Measurements from ENCODE around the gene IL1RAPL2.
"Not testable (repeated sequence)": the region's sequence is repeated elsewhere in the genome, so short reads cannot be mapped to it uniquely, and the experiment has no call there.

IL1RAPL2 gene

DNA sequence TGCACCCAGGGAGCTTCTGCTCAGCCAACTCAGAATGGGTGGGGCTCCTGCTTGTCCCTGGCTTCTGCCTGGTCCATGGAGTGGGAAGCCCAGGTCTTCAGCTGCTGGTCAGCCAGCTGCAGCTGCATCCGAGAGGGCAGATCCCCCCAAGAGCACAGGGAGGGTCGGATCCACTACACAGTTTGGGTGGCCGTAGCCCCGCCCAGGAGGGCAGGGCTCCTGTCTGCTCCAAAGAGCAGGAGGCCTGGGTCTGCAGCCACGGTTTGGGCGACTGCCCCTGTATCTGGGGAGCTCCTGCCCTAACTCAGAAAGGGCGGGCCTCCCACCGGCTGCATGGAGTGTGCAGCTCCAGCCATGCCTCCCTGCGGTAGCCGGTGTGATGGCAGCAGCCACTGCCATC is 485.4 kb downstream of the IL1RAPL2 start:
- Histone ChIP-seq H3K4me1 (ENCODE audit: insufficient read depth, low read length) (peaks cover 3% of the 10 kb centered on the region; the same call in 1 of the 2 replicates), H3K36me3 (ENCODE audit: insufficient read depth, low read length) (no peaks in the 10 kb centered on the region), H3K9ac (ENCODE audit: low read depth, low read length) (no peak overlapping the region), H3K9me3 (ENCODE audit: control insufficient read depth, insufficient read depth, low read length) (no peaks in the 10 kb centered on the region; the same call in 1 of the 2 replicates)

DNA sequence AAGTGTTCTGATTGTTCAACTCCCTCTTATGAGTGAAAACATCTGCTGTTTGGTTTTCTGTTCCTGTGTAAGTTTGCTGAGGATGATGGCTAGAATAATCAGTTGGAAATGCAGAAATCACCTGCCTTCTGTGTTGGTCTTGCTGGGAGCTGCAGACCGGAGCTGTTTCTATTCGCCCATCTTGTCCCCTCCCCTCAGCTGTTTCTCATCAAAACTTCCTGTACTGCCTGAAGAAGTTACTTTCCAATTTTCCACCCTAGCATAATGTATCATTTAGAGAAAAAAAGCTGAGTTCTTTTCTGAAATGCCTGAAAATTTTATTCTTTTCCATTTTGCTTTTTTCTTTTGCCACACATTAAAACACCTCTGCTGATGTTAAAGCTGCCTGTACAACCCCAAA is 486.9 kb downstream of the IL1RAPL2 start:
- Histone ChIP-seq H3K36me3 (ENCODE audit: insufficient read depth, low read length) (no peaks in the 10 kb centered on the region), H3K9me3 (ENCODE audit: control insufficient read depth, insufficient read depth, low read length) (no peaks in the 10 kb centered on the region; the same call in 1 of the 2 replicates), H3K9ac (ENCODE audit: low read depth, low read length) (no peak overlapping the region), H3K4me1 (ENCODE audit: insufficient read depth, low read length) (peaks cover 3% of the 10 kb centered on the region; the same call in 1 of the 2 replicates)

DNA sequence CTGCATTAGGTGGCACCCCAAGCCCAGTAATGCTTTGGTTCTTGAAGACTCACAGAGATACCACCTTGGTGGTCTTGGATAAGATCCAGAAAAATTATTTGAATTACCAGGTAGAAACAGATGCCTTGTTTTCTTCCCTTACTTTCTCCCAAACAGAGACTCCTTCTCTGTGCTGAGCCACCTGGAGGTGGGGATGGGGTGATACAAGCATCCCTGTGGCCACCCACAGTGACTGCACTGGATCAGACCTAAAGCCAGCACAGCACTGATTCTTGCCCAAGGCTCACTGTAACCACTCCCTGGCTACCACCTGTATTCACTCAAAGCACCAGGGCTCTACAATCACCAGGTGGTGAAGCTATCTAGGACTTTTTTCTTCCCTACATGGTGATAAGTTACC is 497.7 kb downstream of the IL1RAPL2 start:
- Histone ChIP-seq H3K36me3 (ENCODE audit: insufficient read depth, low read length) (no peaks in the 10 kb centered on the region), H3K9ac (ENCODE audit: low read depth, low read length) (no peak overlapping the region), H3K9me3 (ENCODE audit: control insufficient read depth, insufficient read depth, low read length) (no peaks in the 10 kb centered on the region), H3K4me1 (ENCODE audit: insufficient read depth, low read length) (no peaks in the 10 kb centered on the region)

DNA sequence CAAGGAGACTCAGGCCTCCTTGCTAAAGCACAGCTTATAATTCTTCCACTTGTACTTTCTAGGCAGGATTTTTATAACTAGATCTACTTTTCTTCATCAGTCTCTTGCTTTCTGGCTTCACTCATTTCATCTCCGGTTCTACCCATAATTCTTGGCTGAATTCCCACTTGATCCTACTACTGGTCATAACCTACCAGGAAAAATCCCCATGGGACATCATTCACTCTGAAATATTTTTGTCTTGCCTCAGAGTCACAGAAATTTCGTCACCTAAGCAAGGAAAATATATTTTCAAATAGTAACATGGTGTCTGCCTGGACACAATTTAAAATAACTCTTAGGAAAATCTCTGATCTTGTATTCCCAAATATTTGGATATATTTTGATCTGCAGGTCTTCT is 532.2 kb downstream of the IL1RAPL2 start:
- Histone ChIP-seq H3K9me3 (ENCODE audit: control insufficient read depth, insufficient read depth, low read length) (no peaks in the 10 kb centered on the region), H3K9ac (ENCODE audit: low read depth, low read length) (no peak overlapping the region), H3K36me3 (ENCODE audit: insufficient read depth, low read length) (no peaks in the 10 kb centered on the region), H3K4me1 (ENCODE audit: insufficient read depth, low read length) (no peaks in the 10 kb centered on the region)

DNA sequence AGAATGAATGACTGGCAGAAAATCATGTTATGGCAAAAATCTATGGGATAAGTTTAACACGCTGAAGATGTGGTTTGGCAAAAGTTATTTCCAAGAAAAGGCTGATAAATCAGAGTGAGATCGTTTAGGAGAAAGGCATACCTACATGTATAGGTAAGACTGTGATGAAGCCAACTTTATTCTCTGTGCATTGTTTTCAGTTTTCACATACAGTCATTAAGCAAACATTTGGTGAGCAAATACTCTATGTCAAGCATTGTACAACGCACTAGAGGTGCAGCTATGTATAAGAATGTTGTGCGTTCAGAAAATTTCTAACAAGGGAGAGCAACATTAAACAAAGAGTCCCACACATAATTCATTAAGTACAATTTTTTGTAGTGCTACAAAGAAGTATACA is 532.8 kb downstream of the IL1RAPL2 start:
- Histone ChIP-seq H3K36me3 (ENCODE audit: insufficient read depth, low read length) (no peaks in the 10 kb centered on the region), H3K9ac (ENCODE audit: low read depth, low read length) (no peak overlapping the region), H3K9me3 (ENCODE audit: control insufficient read depth, insufficient read depth, low read length) (no peaks in the 10 kb centered on the region), H3K4me1 (ENCODE audit: insufficient read depth, low read length) (no peaks in the 10 kb centered on the region)

DNA sequence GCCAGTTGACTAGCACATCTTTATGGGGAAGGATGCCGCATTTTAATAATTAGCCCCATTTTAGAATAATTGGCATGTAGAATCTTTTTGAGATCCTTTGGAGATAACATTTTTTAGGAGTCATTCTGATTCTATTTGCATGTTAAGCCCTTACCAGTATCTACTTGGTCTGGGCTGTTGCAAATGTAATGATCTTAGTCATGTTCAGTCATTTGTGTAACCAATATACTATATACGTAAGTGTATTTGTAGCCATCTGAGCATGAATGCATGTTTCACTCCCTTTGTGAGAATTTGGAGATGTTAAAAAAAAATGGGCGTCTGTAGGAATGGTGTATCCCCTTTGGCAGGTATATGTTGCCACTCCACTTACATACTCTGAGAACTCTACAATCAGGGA is 535.4 kb downstream of the IL1RAPL2 start:
- no peaks in the 10 kb centered on the region for H3K4me1 ChIP-seq (ENCODE audit: insufficient read depth, low read length)
- no peak overlapping the region for H3K9ac ChIP-seq (ENCODE audit: low read depth, low read length)
- no peaks in the 10 kb centered on the region for H3K9me3 ChIP-seq (ENCODE audit: control insufficient read depth, insufficient read depth, low read length)
- H3K36me3 ChIP-seq (ENCODE audit: insufficient read depth, low read length) = no peaks in the 10 kb centered on the region

DNA sequence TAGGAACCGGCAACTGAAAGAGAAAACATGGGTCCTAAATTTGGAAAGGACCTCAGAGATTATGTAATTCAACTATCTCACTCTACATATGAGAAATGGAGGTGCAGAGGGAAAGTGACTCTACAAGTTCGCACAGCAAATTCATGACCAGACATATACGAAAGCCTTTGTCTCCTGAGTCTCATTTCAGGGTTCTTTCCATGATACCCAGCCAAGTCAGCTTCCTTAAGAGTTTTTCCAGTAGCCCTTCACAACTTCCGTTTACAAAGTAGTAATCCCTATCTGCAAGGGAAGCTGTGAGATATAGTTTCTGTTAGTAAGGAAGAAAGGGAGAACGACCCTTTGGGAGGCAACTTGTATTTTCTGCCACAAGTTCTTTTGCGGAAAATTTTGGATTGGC is 543.9 kb downstream of the IL1RAPL2 start:
- no peak overlapping the region for H3K9ac ChIP-seq (ENCODE audit: low read depth, low read length)
- H3K36me3 ChIP-seq (ENCODE audit: insufficient read depth, low read length) = no peaks in the 10 kb centered on the region
- no peaks in the 10 kb centered on the region for H3K9me3 ChIP-seq (ENCODE audit: control insufficient read depth, insufficient read depth, low read length)
- H3K4me1 ChIP-seq (ENCODE audit: insufficient read depth, low read length) = no peaks in the 10 kb centered on the region

DNA sequence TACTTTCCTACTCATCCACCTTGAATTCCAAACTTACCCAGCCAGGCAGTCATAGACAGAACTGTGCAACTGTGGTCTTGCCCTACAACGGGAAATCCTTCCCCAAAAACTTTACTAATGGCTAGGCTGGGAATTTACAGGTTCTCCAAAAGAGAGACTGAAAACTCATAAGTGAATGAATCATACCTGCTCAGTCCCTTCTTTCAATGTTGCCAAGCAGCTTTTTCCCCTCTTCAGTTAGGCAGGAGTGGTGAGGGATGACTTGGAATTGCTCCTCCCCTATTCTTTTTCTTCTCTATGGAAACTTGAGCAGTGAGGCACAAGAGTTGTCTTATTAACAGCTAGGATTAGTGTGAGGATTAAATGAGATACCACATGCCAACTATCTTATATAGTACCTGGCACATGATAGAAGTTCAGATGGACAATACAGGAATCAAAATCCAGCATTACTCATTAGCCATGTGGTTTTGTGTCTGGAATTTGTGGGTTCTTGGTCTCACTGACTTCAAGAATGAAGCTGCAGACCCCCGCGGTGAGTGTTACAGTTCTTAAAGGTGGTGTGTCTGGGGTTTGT is 548.6 kb downstream of the IL1RAPL2 start:
- no peaks in the 10 kb centered on the region for H3K36me3 ChIP-seq (ENCODE audit: insufficient read depth, low read length)
- no peaks in the 10 kb centered on the region for H3K4me1 ChIP-seq (ENCODE audit: insufficient read depth, low read length)
- H3K9me3 ChIP-seq (ENCODE audit: control insufficient read depth, insufficient read depth, low read length) = no peaks in the 10 kb centered on the region
- H3K9ac ChIP-seq (ENCODE audit: low read depth, low read length) = no peak overlapping the region

DNA sequence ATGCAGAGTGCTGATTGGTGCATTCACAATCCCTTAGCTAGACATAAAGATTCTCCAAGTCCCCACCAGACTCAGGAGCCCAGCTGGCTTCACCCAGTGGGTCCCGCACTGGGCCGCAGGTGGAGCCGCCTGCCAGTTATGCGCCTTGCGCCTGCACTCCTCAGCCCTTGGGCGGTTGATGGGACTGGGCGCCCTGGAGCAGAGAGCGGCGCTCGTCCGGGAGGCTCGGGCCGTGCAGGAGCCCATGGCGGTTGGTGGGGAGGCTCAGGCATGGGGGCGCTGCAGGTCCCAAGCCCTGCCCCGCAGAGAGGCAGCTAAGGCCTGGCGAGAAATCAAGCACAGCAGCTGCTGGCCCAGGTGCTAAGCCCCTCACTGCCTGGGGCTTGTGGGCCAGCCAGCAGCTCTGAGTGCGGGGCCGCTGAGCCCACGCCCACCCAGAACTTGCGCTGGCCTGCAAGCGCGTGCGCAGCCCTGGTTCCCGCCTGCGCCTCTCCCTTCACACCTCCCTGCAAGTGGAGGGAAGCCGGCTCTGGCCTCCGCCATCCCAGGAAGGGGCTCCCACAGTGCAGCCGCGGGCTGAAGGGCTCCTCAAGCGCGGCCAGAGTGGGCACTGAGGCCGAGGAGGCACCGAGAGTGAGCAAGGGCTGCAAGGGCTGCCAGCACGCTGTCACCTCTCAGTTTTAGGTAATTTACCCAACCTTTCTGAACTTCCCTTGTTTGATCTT is 549.8 kb downstream of the IL1RAPL2 start:
- not testable (repeated sequence) for H3K4me1 ChIP-seq (ENCODE audit: insufficient read depth, low read length); H3K9me3 ChIP-seq (ENCODE audit: control insufficient read depth, insufficient read depth, low read length); H3K36me3 ChIP-seq (ENCODE audit: insufficient read depth, low read length); H3K9ac ChIP-seq (ENCODE audit: low read depth, low read length)

DNA sequence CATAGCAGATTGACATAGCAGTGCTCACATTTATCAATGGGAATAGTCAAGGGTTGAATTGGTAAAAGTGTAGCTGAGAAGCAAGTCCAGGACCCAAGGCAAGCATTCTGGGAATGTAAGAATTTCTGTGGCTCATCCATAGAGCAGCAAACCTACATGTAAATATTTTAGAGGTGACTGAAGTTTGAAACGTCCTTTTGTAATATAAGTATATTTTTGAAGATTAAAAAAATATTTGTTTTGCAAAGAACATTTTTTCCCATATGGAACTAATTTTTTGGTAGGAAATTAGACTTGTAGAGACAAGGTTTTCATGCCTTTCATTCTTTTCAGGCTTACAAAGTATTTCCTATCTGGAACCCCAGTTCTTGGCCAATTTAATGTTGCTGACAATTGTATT is 550.5 kb downstream of the IL1RAPL2 start:
- Histone ChIP-seq H3K9me3 (ENCODE audit: control insufficient read depth, insufficient read depth, low read length) (no peaks in the 10 kb centered on the region), H3K9ac (ENCODE audit: low read depth, low read length) (no peak overlapping the region), H3K36me3 (ENCODE audit: insufficient read depth, low read length) (no peaks in the 10 kb centered on the region), H3K4me1 (ENCODE audit: insufficient read depth, low read length) (no peaks in the 10 kb centered on the region)

DNA sequence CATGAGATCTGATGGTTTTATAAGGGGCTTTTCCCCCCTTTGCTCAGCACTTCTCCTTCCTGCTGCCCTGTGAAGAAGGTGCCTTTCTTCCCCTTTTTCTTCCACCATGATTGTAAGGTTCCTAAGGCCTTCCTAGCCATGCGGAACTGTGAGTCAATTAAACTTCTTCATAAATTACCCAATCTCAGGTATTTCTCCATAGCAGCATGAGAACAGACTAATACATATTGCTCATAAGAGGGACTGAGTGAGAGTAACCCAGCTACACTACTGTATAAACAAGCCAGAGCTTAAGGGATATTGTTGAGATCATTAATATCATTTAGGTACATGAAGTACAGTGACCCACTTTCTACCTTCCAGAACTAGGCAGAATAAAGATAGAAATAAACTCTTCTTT is 551.6 kb downstream of the IL1RAPL2 start:
- H3K36me3 ChIP-seq (ENCODE audit: insufficient read depth, low read length) = no peaks in the 10 kb centered on the region
- H3K4me1 ChIP-seq (ENCODE audit: insufficient read depth, low read length) = no peaks in the 10 kb centered on the region
- H3K9me3 ChIP-seq (ENCODE audit: control insufficient read depth, insufficient read depth, low read length) = no peaks in the 10 kb centered on the region
- no peak overlapping the region for H3K9ac ChIP-seq (ENCODE audit: low read depth, low read length)

DNA sequence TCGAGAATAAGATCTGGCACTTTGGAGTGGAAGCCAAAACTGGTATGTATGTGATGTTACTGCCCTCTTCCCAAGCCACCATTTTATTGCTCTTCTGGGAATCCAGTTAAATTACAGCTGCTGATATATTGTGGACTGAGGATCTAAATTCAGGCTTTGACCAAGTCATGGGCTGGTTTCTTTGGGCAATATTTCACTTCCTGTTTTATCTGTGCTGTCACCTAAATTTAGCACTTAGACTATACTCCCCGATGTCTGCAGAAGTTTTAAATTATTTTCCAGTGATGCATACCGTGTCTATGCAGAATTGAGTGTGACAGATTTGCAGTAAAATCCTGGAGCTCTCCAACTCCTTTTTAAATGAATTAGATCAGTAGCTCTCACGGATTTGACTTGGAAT is 554.5 kb downstream of the IL1RAPL2 start:
- Histone ChIP-seq H3K4me1 (ENCODE audit: insufficient read depth, low read length) (no peaks in the 10 kb centered on the region), H3K9ac (ENCODE audit: low read depth, low read length) (no peak overlapping the region), H3K9me3 (ENCODE audit: control insufficient read depth, insufficient read depth, low read length) (no peaks in the 10 kb centered on the region), H3K36me3 (ENCODE audit: insufficient read depth, low read length) (no peaks in the 10 kb centered on the region)

DNA sequence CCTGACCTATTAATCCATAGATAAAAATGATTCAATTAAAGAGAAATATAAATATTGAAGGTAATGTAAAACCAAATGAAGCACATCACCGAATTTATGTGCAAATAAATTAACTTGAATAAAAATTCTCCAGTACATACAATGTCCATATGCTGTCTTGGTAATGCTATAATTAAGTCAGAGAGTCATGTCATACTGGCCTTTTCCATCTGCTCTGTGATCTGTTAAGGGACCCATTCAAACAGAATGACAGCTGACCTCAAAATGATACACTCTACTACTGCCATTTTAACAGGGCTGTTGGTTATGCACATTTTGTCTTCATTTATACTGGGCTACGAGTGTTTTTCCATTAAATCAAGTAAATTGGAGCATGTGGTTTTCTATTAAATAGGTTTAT is 555.2 kb downstream of the IL1RAPL2 start:
- Histone ChIP-seq H3K4me1 (ENCODE audit: insufficient read depth, low read length) (no peaks in the 10 kb centered on the region), H3K9ac (ENCODE audit: low read depth, low read length) (no peak overlapping the region), H3K9me3 (ENCODE audit: control insufficient read depth, insufficient read depth, low read length) (no peaks in the 10 kb centered on the region), H3K36me3 (ENCODE audit: insufficient read depth, low read length) (no peaks in the 10 kb centered on the region)

DNA sequence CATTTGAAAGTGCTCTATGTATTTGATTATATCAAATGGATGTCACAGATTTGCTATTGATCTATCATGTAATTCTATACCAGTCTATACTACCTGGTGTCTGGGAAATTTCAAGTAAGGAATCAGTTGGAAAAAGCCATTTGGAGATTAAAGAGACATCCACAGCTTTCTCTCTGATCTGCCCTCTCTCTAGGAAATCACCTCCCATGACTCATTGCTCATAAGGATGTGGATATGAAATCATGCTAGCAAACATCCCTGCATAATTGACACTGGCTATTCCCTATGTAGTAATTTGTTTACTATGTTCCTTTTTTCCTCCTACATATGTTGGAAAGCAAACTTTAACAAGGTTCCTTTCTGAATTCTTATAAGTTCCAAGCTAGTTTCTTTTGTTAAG is 560.2 kb downstream of the IL1RAPL2 start:
- Histone ChIP-seq H3K9ac (ENCODE audit: low read depth, low read length) (no peak overlapping the region), H3K9me3 (ENCODE audit: control insufficient read depth, insufficient read depth, low read length) (no peaks in the 10 kb centered on the region), H3K36me3 (ENCODE audit: insufficient read depth, low read length) (no peaks in the 10 kb centered on the region), H3K4me1 (ENCODE audit: insufficient read depth, low read length) (no peaks in the 10 kb centered on the region)

DNA sequence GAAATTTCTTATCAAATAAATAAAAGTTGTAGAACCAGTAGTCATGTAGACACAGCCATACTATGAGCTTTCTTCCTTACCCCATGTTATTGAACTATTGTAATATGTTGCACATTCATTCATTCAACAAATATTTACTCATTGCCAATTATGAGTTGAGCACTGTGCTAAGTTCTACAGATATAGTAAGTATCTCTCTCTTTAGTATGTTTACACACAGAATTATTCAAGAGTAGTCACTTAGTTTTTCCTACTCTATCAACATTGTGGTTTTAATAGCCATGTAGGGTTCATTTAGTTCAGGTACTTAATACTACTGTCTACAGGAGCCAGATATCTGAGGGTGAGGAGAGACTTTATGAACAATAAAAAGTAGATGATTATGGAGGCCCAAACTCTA is 568.3 kb downstream of the IL1RAPL2 start:
- Histone ChIP-seq H3K36me3 (ENCODE audit: insufficient read depth, low read length) (no peaks in the 10 kb centered on the region), H3K4me1 (ENCODE audit: insufficient read depth, low read length) (peaks cover 6% of the 10 kb centered on the region; the same call in 1 of the 2 replicates), H3K9me3 (ENCODE audit: control insufficient read depth, insufficient read depth, low read length) (no peaks in the 10 kb centered on the region), H3K9ac (ENCODE audit: low read depth, low read length) (no peak overlapping the region)

All from ES-I3 (cell line).